Measurements from ENCODE around the gene ECI1. TPM values are rescaled to one million over a fixed set of nuclear protein-coding genes. Genes with fewer than 3 reads are reported as not detected.
A peak's percentile ranks its signal among the peaks of the same experiment; 100 is the strongest.

ECI1 gene
- total and polyA plus RNA-seq, 2 of the 13 experiments (the other 11 are each of a cell fraction or from before 2014, with no cell fraction given) = 82.0 to 102 TPM

DNA sequence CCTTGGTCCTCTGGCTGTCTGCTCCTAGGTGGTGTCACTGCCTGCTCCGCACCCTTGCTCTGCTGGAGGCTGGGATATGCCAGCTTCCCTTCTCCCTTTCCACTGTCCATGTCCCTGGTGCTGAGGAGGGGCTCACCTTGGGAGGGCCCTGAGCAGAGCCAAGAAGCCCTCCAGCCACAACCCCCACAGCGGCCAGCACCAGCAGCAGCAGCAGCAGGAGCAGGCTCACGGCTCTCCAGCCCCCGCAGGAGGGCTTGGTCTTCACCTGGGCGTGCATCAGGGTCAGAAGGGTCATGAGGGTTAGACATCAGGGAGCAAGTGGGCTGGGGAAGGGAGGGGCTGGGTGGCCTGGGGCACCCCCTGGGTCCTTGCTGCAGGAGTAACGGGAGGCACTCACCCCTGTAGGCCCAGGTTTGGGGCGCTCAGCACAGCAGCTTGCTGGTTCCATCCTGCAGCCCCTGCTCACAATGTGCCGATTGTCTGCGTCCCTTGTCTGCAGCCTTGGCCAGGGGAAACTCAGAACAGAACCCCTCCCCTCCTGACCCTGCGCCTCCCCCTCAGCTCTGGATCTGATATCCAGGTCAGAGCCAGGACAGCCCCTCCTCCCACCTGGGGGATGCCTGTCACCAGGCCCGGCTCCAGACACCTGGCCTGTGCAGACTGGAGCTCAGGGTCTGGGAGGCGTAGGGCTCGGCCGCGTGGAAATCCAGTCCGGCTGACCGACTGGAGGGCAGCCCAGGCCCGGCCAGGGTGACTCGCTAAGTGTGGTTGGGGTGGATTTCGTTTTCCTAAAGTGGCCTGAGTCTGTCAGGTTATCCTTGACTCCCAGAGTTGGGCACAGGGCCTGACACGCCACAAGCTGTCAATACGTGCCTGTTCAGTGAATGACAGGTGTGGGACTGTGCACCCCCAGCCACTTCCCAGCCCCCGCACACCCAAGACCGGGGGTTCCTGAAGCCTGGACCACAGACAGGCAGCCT, 40.7 kb downstream of the ECI1 start, which contains the start of gene BRICD5 (continued):
- TF ChIP-seq, protein P1, sequence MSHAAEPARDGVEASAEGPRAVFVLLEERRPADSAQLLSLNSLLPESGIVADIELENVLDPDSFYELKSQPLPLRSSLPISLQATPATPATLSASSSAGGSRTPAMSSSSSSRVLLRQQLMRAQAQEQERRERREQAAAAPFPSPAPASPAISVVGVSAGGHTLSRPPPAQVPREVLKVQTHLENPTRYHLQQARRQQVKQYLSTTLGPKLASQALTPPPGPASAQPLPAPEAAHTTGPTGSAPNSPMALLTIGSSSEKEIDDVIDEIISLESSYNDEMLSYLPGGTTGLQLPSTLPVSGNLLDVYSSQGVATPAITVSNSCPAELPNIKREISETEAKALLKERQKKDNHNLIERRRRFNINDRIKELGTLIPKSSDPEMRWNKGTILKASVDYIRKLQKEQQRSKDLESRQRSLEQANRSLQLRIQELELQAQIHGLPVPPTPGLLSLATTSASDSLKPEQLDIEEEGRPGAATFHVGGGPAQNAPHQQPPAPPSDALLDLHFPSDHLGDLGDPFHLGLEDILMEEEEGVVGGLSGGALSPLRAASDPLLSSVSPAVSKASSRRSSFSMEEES (CRISPR knock-in tag; IDR thresholded peaks at IDR 0.05) = no peak
- TF ChIP-seq ARHGAP35 (CRISPR knock-in tag; IDR thresholded peaks at IDR 0.05; ENCODE audit: borderline replicate concordance) = no peak
- TF ChIP-seq, protein P2, sequence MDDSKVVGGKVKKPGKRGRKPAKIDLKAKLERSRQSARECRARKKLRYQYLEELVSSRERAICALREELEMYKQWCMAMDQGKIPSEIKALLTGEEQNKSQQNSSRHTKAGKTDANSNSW (CRISPR knock-in tag; IDR thresholded peaks at IDR 0.05; ENCODE audit: borderline replicate concordance) = no peak
- no peak for TF ChIP-seq LCORL (IDR thresholded peaks at IDR 0.05)
- TF ChIP-seq LCORL (CRISPR knock-in tag; IDR thresholded peaks at IDR 0.05) = no peak
- no peak for TF ChIP-seq MZF1 (CRISPR knock-in tag; IDR thresholded peaks at IDR 0.05; ENCODE audit: borderline replicate concordance)
- TF ChIP-seq ZNF382 (CRISPR knock-in tag; IDR thresholded peaks at IDR 0.05; ENCODE audit: borderline replicate concordance) = no peak
- TF ChIP-seq, protein P3, sequence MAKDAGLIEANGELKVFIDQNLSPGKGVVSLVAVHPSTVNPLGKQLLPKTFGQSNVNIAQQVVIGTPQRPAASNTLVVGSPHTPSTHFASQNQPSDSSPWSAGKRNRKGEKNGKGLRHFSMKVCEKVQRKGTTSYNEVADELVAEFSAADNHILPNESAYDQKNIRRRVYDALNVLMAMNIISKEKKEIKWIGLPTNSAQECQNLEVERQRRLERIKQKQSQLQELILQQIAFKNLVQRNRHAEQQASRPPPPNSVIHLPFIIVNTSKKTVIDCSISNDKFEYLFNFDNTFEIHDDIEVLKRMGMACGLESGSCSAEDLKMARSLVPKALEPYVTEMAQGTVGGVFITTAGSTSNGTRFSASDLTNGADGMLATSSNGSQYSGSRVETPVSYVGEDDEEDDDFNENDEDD (CRISPR knock-in tag; IDR thresholded peaks at IDR 0.05; ENCODE audit: borderline replicate concordance) = no peak
- TF ChIP-seq PAX8 (CRISPR knock-in tag; IDR thresholded peaks at IDR 0.05; ENCODE audit: borderline replicate concordance) = no peak
- no peak for TF ChIP-seq RFX5 (IDR thresholded peaks at IDR 0.05; ENCODE audit: low read depth, low read length)
- no peak for TF ChIP-seq HOXA9 (CRISPR knock-in tag; IDR thresholded peaks at IDR 0.05; ENCODE audit: borderline replicate concordance)
- TF ChIP-seq, protein P4, sequence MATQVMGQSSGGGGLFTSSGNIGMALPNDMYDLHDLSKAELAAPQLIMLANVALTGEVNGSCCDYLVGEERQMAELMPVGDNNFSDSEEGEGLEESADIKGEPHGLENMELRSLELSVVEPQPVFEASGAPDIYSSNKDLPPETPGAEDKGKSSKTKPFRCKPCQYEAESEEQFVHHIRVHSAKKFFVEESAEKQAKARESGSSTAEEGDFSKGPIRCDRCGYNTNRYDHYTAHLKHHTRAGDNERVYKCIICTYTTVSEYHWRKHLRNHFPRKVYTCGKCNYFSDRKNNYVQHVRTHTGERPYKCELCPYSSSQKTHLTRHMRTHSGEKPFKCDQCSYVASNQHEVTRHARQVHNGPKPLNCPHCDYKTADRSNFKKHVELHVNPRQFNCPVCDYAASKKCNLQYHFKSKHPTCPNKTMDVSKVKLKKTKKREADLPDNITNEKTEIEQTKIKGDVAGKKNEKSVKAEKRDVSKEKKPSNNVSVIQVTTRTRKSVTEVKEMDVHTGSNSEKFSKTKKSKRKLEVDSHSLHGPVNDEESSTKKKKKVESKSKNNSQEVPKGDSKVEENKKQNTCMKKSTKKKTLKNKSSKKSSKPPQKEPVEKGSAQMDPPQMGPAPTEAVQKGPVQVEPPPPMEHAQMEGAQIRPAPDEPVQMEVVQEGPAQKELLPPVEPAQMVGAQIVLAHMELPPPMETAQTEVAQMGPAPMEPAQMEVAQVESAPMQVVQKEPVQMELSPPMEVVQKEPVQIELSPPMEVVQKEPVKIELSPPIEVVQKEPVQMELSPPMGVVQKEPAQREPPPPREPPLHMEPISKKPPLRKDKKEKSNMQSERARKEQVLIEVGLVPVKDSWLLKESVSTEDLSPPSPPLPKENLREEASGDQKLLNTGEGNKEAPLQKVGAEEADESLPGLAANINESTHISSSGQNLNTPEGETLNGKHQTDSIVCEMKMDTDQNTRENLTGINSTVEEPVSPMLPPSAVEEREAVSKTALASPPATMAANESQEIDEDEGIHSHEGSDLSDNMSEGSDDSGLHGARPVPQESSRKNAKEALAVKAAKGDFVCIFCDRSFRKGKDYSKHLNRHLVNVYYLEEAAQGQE (IDR thresholded peaks at IDR 0.05; ENCODE audit: borderline replicate concordance in 1 of 2, low read depth in 1 of 2, low read length in 2 of 2) = no peak
- TF ChIP-seq AGO1 (IDR thresholded peaks at IDR 0.05; ENCODE audit: low read depth, low read length, poor library complexity, severe bottlenecking) = peak; percentile 91
- no peak for TF ChIP-seq ZFP41 (CRISPR knock-in tag; IDR thresholded peaks at IDR 0.05; ENCODE audit: borderline replicate concordance)
- no peak for TF ChIP-seq ELF3 (CRISPR knock-in tag; IDR thresholded peaks at IDR 0.05)
- no peak for TF ChIP-seq KAT8 (CRISPR knock-in tag; IDR thresholded peaks at IDR 0.05)
- TF ChIP-seq SIN3A (IDR thresholded peaks at IDR 0.05; ENCODE audit: borderline replicate concordance, low read depth, low read length) = no peak
- no peak for TF ChIP-seq MATR3 (CRISPR knock-in tag; IDR thresholded peaks at IDR 0.05)
- no peak for TF ChIP-seq PPARG (CRISPR knock-in tag; conservative IDR thresholded peaks at IDR 0.05)
- 0 out of 2 replicates have a peak, but pooled peaks have one; percentile 36 for TF ChIP-seq REPIN1 (CRISPR knock-in tag; IDR thresholded peaks at IDR 0.05; ENCODE audit: borderline replicate concordance, low read depth)
- no peak for TF ChIP-seq ZNF781 (CRISPR knock-in tag; IDR thresholded peaks at IDR 0.05; ENCODE audit: borderline replicate concordance, not compliant biosample characterization)
- no peak for TF ChIP-seq RELA (CRISPR knock-in tag; IDR thresholded peaks at IDR 0.05)
- no peak for TF ChIP-seq HNRNPL (IDR thresholded peaks at IDR 0.05; ENCODE audit: low read depth, low read length)

All from HepG2 (cell line).